K562 (cell line): ENCODE measurements around the gene APOC4. TPM values are rescaled to one million over a fixed set of nuclear protein-coding genes. Genes with fewer than 3 reads are reported as not detected.

Source experiments
- CREM ChIP-seq: IDR thresholded peaks from 2 replicates; pipeline ENCODE4 v1.6.1; 2014; ENCODE audit warnings: antibody characterized with exemption, low read depth
- CTCFL ChIP-seq: IDR thresholded peaks from 2 replicates; pipeline ENCODE4 v1.6.1; 2011; ENCODE audit warnings: borderline replicate concordance, low read depth, mild to moderate bottlenecking, moderate library complexity, low read length; ENCODE audit not compliant: insufficient read depth, poor library complexity, severe bottlenecking
- GABPB1 ChIP-seq: sonication (generic); formaldehyde crosslinking; IDR thresholded peaks from 2 replicates; pipeline ENCODE4 v1.8.0; 2022; ENCODE audit warnings: mild to moderate bottlenecking, missing genetic modification reagents
- JUND ChIP-seq, 2 experiments: IDR thresholded peaks; 2 replicates in 1 of 2; 3 replicates in 1 of 2; pipeline ENCODE4 v1.6.1; 2011; ENCODE audit warnings: borderline replicate concordance in 2 of 2, low read depth in 2 of 2, low read length in 2 of 2, improper control_type of control experiment in 1 of 2, missing biosample characterization in 1 of 2, missing genetic modification characterization in 1 of 2, missing genetic modification reagents in 1 of 2
- MYC ChIP-seq, 2 experiments: fragments of 250-450 bp in 1 of 2; sonication (Bioruptor Pico) in 1 of 2; IDR thresholded peaks; 2 replicates each; pipeline versions ENCODE4 v1.5.1 to v1.6.1; 2012 to 2021; ENCODE audit warnings: low read depth in 2 of 2, borderline replicate concordance in 1 of 2, improper control_type of control experiment in 1 of 2, low read length in 1 of 2, mild to moderate bottlenecking in 1 of 2, moderate library complexity in 1 of 2
- NFIC ChIP-seq: fragments of 450-650 bp; IDR thresholded peaks from 2 replicates; pipeline ENCODE4 v1.6.1; 2017; ENCODE audit warnings: mild to moderate bottlenecking, inconsistent platforms
- STAG1 ChIP-seq: sonication (generic); formaldehyde crosslinking; IDR thresholded peaks from 2 replicates; pipeline ENCODE4 v1.5.0; 2020; ENCODE audit warnings: missing genetic modification reagents, borderline replicate concordance
- TCF7L2 ChIP-seq: fragments of 150-350 bp; IDR thresholded peaks from 2 replicates; pipeline ENCODE4 v1.6.1; 2016; ENCODE audit warnings: low read depth, mild to moderate bottlenecking, low read length, moderate library complexity
- TFAP4 ChIP-seq: sonication (generic); formaldehyde crosslinking; IDR thresholded peaks from 2 replicates; pipeline ENCODE4 v1.8.0; 2022; ENCODE audit warnings: missing genetic modification reagents, mild to moderate bottlenecking, moderate library complexity, borderline replicate concordance
- ZNF224 ChIP-seq: sonication (generic); formaldehyde crosslinking; IDR thresholded peaks from 2 replicates; pipeline ENCODE4 v1.8.0; 2022; ENCODE audit warnings: mild to moderate bottlenecking, missing genetic modification reagents
- ZNF384 ChIP-seq: IDR thresholded peaks from 2 replicates; pipeline ENCODE4 v1.6.1; 2012; ENCODE audit warnings: low read depth, low read length, improper control_type of control experiment
- polyA plus RNA-seq, 8 experiments: library from polyadenylated mRNA; depleted of rRNA in 4 of 8; stranded (reverse) in 5 of 8; unstranded in 3 of 8; fragments of >200 nt; fragmentation: Nextera tagmentation in 2 of 8; fragmentation: Illumina TruSeq in 1 of 8; extraction: Ambion mirVana in 2 of 8; extraction: Trizol in 1 of 8; gene quantifications; 2 replicates each; pipeline versions ENCODE4 v1.2.1 to v1.2.3, GENCODE V29; 2011 to 2014; ENCODE audit warnings: inconsistent platforms in 1 of 8, missing spikeins in 1 of 8
- total RNA-seq, 7 experiments: library from RNA; depleted of rRNA in 6 of 7; stranded (reverse); fragments of >200 nt in 6 of 7; fragmentation: Illumina TruSeq in 2 of 7; extraction: Trizol in 2 of 7; gene quantifications; 2 replicates each; pipeline versions ENCODE4 v1.2.1 to v1.2.3, GENCODE V29; 2011 to 2021; ENCODE audit warnings: low replicate concordance in 1 of 7
- TF ChIP-seq, protein P1 (sequence below), 3 experiments: IDR thresholded peaks in 2 of 3; conservative IDR thresholded peaks in 1 of 3; 2 replicates each; pipeline ENCODE4 v1.5.1; 2011 to 2012; ENCODE audit warnings: low read length in 3 of 3, mild to moderate bottlenecking in 3 of 3, control low read depth in 2 of 3, improper control_type of control experiment in 1 of 3, inconsistent platforms in 1 of 3, low read depth in 1 of 3, mixed read lengths in 1 of 3, moderate library complexity in 1 of 3; ENCODE audit not compliant: insufficient read depth in 2 of 3
- TF ChIP-seq, protein P2 (sequence below): fragments of 450-650 bp; formaldehyde crosslinking; IDR thresholded peaks from 2 replicates; pipeline ENCODE4 v1.4.0; 2020; ENCODE audit warnings: mild to moderate bottlenecking

APOC4 gene
- total and polyA plus RNA-seq, 9 of the 15 experiments (the other 6 are each of a cell fraction or from before 2014, with no cell fraction given) = 0.46 TPM; not detected in 8

GRCh38 chr19:44988896-44989556, 47.0 kb downstream of the APOC4 start (continued):
- TF ChIP-seq GABPB1 (CRISPR knock-in tag) = no peak
- TF ChIP-seq NFIC = peak; percentile 93
- TF ChIP-seq, protein P1, sequence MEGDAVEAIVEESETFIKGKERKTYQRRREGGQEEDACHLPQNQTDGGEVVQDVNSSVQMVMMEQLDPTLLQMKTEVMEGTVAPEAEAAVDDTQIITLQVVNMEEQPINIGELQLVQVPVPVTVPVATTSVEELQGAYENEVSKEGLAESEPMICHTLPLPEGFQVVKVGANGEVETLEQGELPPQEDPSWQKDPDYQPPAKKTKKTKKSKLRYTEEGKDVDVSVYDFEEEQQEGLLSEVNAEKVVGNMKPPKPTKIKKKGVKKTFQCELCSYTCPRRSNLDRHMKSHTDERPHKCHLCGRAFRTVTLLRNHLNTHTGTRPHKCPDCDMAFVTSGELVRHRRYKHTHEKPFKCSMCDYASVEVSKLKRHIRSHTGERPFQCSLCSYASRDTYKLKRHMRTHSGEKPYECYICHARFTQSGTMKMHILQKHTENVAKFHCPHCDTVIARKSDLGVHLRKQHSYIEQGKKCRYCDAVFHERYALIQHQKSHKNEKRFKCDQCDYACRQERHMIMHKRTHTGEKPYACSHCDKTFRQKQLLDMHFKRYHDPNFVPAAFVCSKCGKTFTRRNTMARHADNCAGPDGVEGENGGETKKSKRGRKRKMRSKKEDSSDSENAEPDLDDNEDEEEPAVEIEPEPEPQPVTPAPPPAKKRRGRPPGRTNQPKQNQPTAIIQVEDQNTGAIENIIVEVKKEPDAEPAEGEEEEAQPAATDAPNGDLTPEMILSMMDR (IDR thresholded peaks at IDR 0.05 in 2 of 3, conservative IDR thresholded peaks at IDR 0.05 in 1 of 3; ENCODE audit: insufficient read depth in 2 of 3, low read depth in 1 of 3, low read length in 3 of 3) = peak; percentile 75 to 82 (median 80)
- TF ChIP-seq ZNF384 = 0 out of 2 replicates have a peak, but pooled peaks have one; percentile 8
- TF ChIP-seq CREM = 0 out of 2 replicates have a peak, but pooled peaks have one; percentile 32
- TF ChIP-seq TCF7L2 = no peak
- TF ChIP-seq ZNF224 = no peak
- TF ChIP-seq STAG1 = peak; percentile 11; the same call in 1 of the 2 replicates
- TF ChIP-seq MYC (IDR thresholded peaks at IDR 0.05; ENCODE audit: low read depth, low read length) = 0 out of 2 replicates have a peak, but pooled peaks have one; percentile 27
- TF ChIP-seq MYC (CRISPR knock-in tag; IDR thresholded peaks at IDR 0.05; ENCODE audit: borderline replicate concordance, low read depth) = no peak
- TF ChIP-seq TFAP4 = peak; percentile 28; the same call in 1 of the 2 replicates
- TF ChIP-seq CTCFL = peak; percentile 60
- TF ChIP-seq, protein P2, sequence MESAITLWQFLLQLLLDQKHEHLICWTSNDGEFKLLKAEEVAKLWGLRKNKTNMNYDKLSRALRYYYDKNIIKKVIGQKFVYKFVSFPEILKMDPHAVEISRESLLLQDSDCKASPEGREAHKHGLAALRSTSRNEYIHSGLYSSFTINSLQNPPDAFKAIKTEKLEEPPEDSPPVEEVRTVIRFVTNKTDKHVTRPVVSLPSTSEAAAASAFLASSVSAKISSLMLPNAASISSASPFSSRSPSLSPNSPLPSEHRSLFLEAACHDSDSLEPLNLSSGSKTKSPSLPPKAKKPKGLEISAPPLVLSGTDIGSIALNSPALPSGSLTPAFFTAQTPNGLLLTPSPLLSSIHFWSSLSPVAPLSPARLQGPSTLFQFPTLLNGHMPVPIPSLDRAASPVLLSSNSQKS (CRISPR knock-in tag) = no peak
- TF ChIP-seq JUND (IDR thresholded peaks at IDR 0.05; ENCODE audit: borderline replicate concordance, low read depth, low read length) = 0 out of 2 replicates have a peak, but pooled peaks have one; percentile 15
- TF ChIP-seq JUND (tag; IDR thresholded peaks at IDR 0.05; ENCODE audit: borderline replicate concordance, low read depth, low read length) = no peak
